K562 (cell line): ENCODE results near the gene HELZ. TPM values are rescaled to one million over a fixed set of nuclear protein-coding genes. Genes with fewer than 3 reads are reported as not detected.
A peak's percentile ranks its signal among the peaks of the same experiment; 100 is the strongest.

Experiments
- ATAC-seq: fragments of 200-7000 bp; cut with Tn5 transposase; 3 replicates; pipeline ENCODE4 v1.9.1; 2020; ENCODE audit warnings: moderate library complexity
- BruUV-seq: library from RNA; stranded (reverse); fragments of 400-500 nt; replicated peaks from 2 replicates; lab custom pipeline; 2021; lab: Mats Ljungman, UMichigan
- CTCF ChIA-PET: fragments of 300-600 bp; formaldehyde crosslinking; extraction: SDS; loops from one replicate; lab custom pipeline; 2021; ENCODE audit warnings: low intra/inter-chr PET ratio; lab: Yijun Ruan, JAX
- POLR2A ChIA-PET: fragments of 300-600, 350-650 bp; sonication (Branson Sonifier 250); formaldehyde crosslinking; extraction: SDS; loops from one replicate; lab custom pipeline; 2021; ENCODE audit warnings: antibody characterized with exemption, inconsistent platforms; lab: Yijun Ruan, JAX
- DNase-seq, 4 experiments: peaks; one replicate each; pipeline versions ENCODE4 v3.0.0 to v3.0.0-alpha.2; 2011 to 2018; ENCODE audit warnings: low spot score in 3 of 4, mixed read lengths in 3 of 4; ENCODE audit errors: extremely low read depth in 1 of 4
- FAIRE-seq: peaks from 2 replicates; lab custom pipeline; 2011; peaks lifted over from hg19 to GRCh38; lab: Jason Lieb, UNC
- H2AFZ ChIP-seq: 2 replicates; pipeline ENCODE4 v1.6.0; 2011; ENCODE audit warnings: low read depth, low read length, control low read depth, inconsistent platforms
- H3K27ac ChIP-seq: fragments of 200-600 bp; 3 replicates; pipeline ENCODE4 v1.8.0; 2011; ENCODE audit warnings: low read depth, mild to moderate bottlenecking, control low read depth, inconsistent platforms, low read length, moderate library complexity, mixed read lengths; ENCODE audit errors: extremely low read depth
- H3K27me3 ChIP-seq, 2 experiments: fragments of 300-600 bp in 1 of 2; 2 replicates in 1 of 2; 3 replicates in 1 of 2; pipeline versions ENCODE4 v1.6.0 to v1.8.0; 2011; ENCODE audit warnings: inconsistent platforms in 2 of 2, low read length in 2 of 2, mild to moderate bottlenecking in 1 of 2, mixed read lengths in 1 of 2, moderate library complexity in 1 of 2; ENCODE audit not compliant: control insufficient read depth in 2 of 2, insufficient read depth in 2 of 2
- H3K36me3 ChIP-seq: fragments of 300-600 bp; 3 replicates; pipeline ENCODE4 v1.8.0; 2011; ENCODE audit warnings: mild to moderate bottlenecking, low read length, inconsistent platforms; ENCODE audit not compliant: control insufficient read depth, insufficient read depth
- H3K4me1 ChIP-seq, 2 experiments: fragments of 200-600 bp in 1 of 2; replicated peaks in 1 of 2; 2 replicates in 1 of 2; 3 replicates in 1 of 2; pipeline versions ENCODE4 v1.5.1 to v1.8.0; 2011; ENCODE audit warnings: inconsistent platforms in 2 of 2, low read length in 2 of 2, mild to moderate bottlenecking in 1 of 2, mixed read lengths in 1 of 2, moderate library complexity in 1 of 2; ENCODE audit not compliant: control insufficient read depth in 2 of 2, insufficient read depth in 2 of 2
- H3K4me2 ChIP-seq: 2 replicates; pipeline ENCODE4 v1.6.1; 2011; ENCODE audit warnings: low read length, control low read depth, inconsistent platforms, mixed read lengths; ENCODE audit not compliant: insufficient read depth
- H3K4me3 ChIP-seq: fragments of 200-600 bp; sonication (generic), shearing (Covaris generic); 2 replicates; pipeline ENCODE4 v1.5.1; 2016; ENCODE audit warnings: control low read depth, inconsistent platforms
- H3K79me2 ChIP-seq: fragments of 200-600 bp; 3 replicates; pipeline ENCODE4 v1.8.0; 2011; ENCODE audit warnings: low read length, inconsistent platforms; ENCODE audit not compliant: control insufficient read depth, insufficient read depth
- H3K9ac ChIP-seq, 2 experiments: 2 replicates each; pipeline versions ENCODE4 v1.6.0 to v1.6.1; 2011; ENCODE audit warnings: low read depth in 2 of 2, low read length in 2 of 2, control low read depth in 1 of 2, inconsistent platforms in 1 of 2, mild to moderate bottlenecking in 1 of 2, mixed read lengths in 1 of 2; ENCODE audit not compliant: insufficient read depth in 1 of 2
- H3K9me1 ChIP-seq: one replicate; pipeline ENCODE4 v1.6.0; 2011; ENCODE audit warnings: inconsistent platforms, mild to moderate bottlenecking, low read length, moderate library complexity; ENCODE audit not compliant: control insufficient read depth, insufficient read depth
- H3K9me3 ChIP-seq: replicated peaks from 2 replicates; pipeline ENCODE4 v1.5.1; 2011; ENCODE audit warnings: low read depth, low read length, inconsistent platforms; ENCODE audit not compliant: control insufficient read depth, insufficient read depth
- H4K20me1 ChIP-seq: replicated peaks from 2 replicates; pipeline ENCODE4 v1.6.1; 2011; ENCODE audit warnings: low read length, inconsistent platforms, mixed read lengths; ENCODE audit not compliant: control insufficient read depth, insufficient read depth
- CBFA2T2 ChIP-seq: fragments of 450-650 bp; conservative IDR thresholded peaks from 2 replicates; pipeline ENCODE4 v1.6.1; 2017; ENCODE audit warnings: mild to moderate bottlenecking
- CTBP1 ChIP-seq: fragments of 450-650 bp; IDR thresholded peaks from 2 replicates; pipeline ENCODE4 v1.6.1; 2016; ENCODE audit warnings: borderline replicate concordance
- CTCF ChIP-seq, 3 experiments: IDR thresholded peaks in 2 of 3; conservative IDR thresholded peaks in 1 of 3; 2 replicates each; pipeline ENCODE4 v1.5.1; 2011 to 2012; ENCODE audit warnings: low read length in 3 of 3, mild to moderate bottlenecking in 3 of 3, control low read depth in 2 of 3, improper control_type of control experiment in 1 of 3, inconsistent platforms in 1 of 3, low read depth in 1 of 3, mixed read lengths in 1 of 3, moderate library complexity in 1 of 3; ENCODE audit not compliant: insufficient read depth in 2 of 3
- ELF1 ChIP-seq: fragments of 200-800 bp; sonication (Bioruptor generic); IDR thresholded peaks from 2 replicates; pipeline ENCODE4 v1.6.1; 2016; ENCODE audit warnings: missing genetic modification characterization, missing compliant biosample characterization
- EWSR1 ChIP-seq: fragments of 450-650 bp; IDR thresholded peaks from 2 replicates; pipeline ENCODE4 v1.6.1; 2018; ENCODE audit warnings: borderline replicate concordance, mild to moderate bottlenecking, low read depth, moderate library complexity; ENCODE audit not compliant: partially characterized antibody
- FOXP4 ChIP-seq: sonication (generic); formaldehyde crosslinking; IDR thresholded peaks from 2 replicates; pipeline ENCODE4 v1.8.0; 2022; ENCODE audit warnings: mild to moderate bottlenecking, missing genetic modification reagents, borderline replicate concordance
- GABPA ChIP-seq: fragments of 200-800 bp; sonication (Bioruptor generic); conservative IDR thresholded peaks from 2 replicates; pipeline ENCODE4 v1.6.1; 2016; ENCODE audit warnings: low read depth, missing genetic modification characterization, missing compliant biosample characterization
- HEY1 ChIP-seq: fragments of 250-450 bp; sonication (Bioruptor Pico); IDR thresholded peaks from 2 replicates; pipeline ENCODE4 v1.5.0; 2020; ENCODE audit warnings: mild to moderate bottlenecking, moderate library complexity, borderline replicate concordance
- HMGN3 ChIP-seq: IDR thresholded peaks from 2 replicates; pipeline ENCODE4 v1.6.1; 2011; ENCODE audit warnings: borderline replicate concordance, low read depth, mild to moderate bottlenecking, mixed read lengths, low read length; ENCODE audit not compliant: insufficient read length; ENCODE audit errors: extremely low read depth
- MTA3 ChIP-seq: fragments of 450-650 bp; formaldehyde crosslinking; IDR thresholded peaks from 2 replicates; pipeline ENCODE4 v1.6.1; 2017; ENCODE audit warnings: mild to moderate bottlenecking, borderline replicate concordance
- RAD21 ChIP-seq, 2 experiments: fragments of 250-450 bp in 1 of 2; fragments of 450-650 bp in 1 of 2; sonication (Bioruptor Pico) in 1 of 2; formaldehyde crosslinking in 1 of 2; IDR thresholded peaks in 1 of 2; conservative IDR thresholded peaks in 1 of 2; 2 replicates each; pipeline versions ENCODE4 v1.4.0 to v1.8.0; 2020 to 2022; ENCODE audit warnings: mild to moderate bottlenecking in 2 of 2, moderate library complexity in 1 of 2
- SMAD2 ChIP-seq: fragments of 150-350 bp; IDR thresholded peaks from 2 replicates; pipeline ENCODE4 v1.6.1; 2014; ENCODE audit warnings: low read depth, mild to moderate bottlenecking, low read length
- SMC3 ChIP-seq: conservative IDR thresholded peaks from 2 replicates; pipeline ENCODE4 v1.6.1; 2011; ENCODE audit warnings: low read depth, low read length, improper control_type of control experiment; ENCODE audit not compliant: insufficient read depth
- SRSF7 ChIP-seq: fragments of 200-400 bp; formaldehyde crosslinking; optimal IDR thresholded peaks from 2 replicates; pipeline ENCODE3; 2017; ENCODE audit warnings: mild to moderate bottlenecking, low read depth, low read length
- TCF7L2 ChIP-seq: fragments of 150-350 bp; IDR thresholded peaks from 2 replicates; pipeline ENCODE4 v1.6.1; 2016; ENCODE audit warnings: low read depth, mild to moderate bottlenecking, low read length, moderate library complexity
- ZNF24 ChIP-seq: fragments of 450-650 bp; IDR thresholded peaks from 2 replicates; pipeline ENCODE4 v1.6.1; 2016
- WGBS: fragments of 100-300 bp; shearing (Covaris generic); methylation state at CpG from one replicate; pipeline ENCODE4 v1.1.6; 2016; ENCODE audit warnings: low coverage, mixed read lengths; ENCODE audit not compliant: insufficient coverage; ENCODE audit errors: missing lambda C conversion rate; 5-methylcytosine and 5-hydroxymethylcytosine counted together
- in situ Hi-C: fragments of 300-500 bp; cut with MboI; formaldehyde crosslinking; loops from 4 replicates; pipeline ENCODE4 v1.15.0; 2018; ENCODE audit warnings: inconsistent platforms, mixed read lengths
- intact Hi-C: fragments of 100-400 bp; cut with micrococcal nuclease; formaldehyde crosslinking; loops from 2 replicates; pipeline ENCODE4 v1.14.2; 2022
- polyA plus RNA-seq, 8 experiments: library from polyadenylated mRNA; depleted of rRNA in 4 of 8; stranded (reverse) in 5 of 8; unstranded in 3 of 8; fragments of >200 nt; fragmentation: Nextera tagmentation in 2 of 8; fragmentation: Illumina TruSeq in 1 of 8; extraction: Ambion mirVana in 2 of 8; extraction: Trizol in 1 of 8; gene quantifications; 2 replicates each; pipeline versions ENCODE4 v1.2.1 to v1.2.3, GENCODE V29; 2011 to 2014; ENCODE audit warnings: inconsistent platforms in 1 of 8, missing spikeins in 1 of 8
- total RNA-seq, 7 experiments: library from RNA; depleted of rRNA in 6 of 7; stranded (reverse); fragments of >200 nt in 6 of 7; fragmentation: Illumina TruSeq in 2 of 7; extraction: Trizol in 2 of 7; gene quantifications; 2 replicates each; pipeline versions ENCODE4 v1.2.1 to v1.2.3, GENCODE V29; 2011 to 2021; ENCODE audit warnings: low replicate concordance in 1 of 7

The HELZ gene
- total and polyA plus RNA-seq, 9 of the 15 experiments (the other 6 are each of a cell fraction or from before 2014, with no cell fraction given) = 5.2 to 39.8 (median 17.3) TPM

GRCh38 chr17:67293251-67294203 is 48.5 kb upstream of the HELZ start:
- in situ Hi-C loops = no loop called here
- ChIA-PET POLR2A (interaction anchor here (0.6 to 1.2 kb wide), 3 partner anchors 16 to 361 kb away, joined by 3 read pairs; no protein-coding TSS in a partner anchor), CTCF (interaction anchor here (0.6 to 1.1 kb wide), 2 partner anchors 72 to 599 kb away, joined by 3 to 4 read pairs; no protein-coding TSS in a partner anchor)
- no TSS peak for BruUV-seq
- Histone ChIP-seq H3K4me3 (no peak overlapping the region), H4K20me1 (no peaks in the 10 kb centered on the region), H3K27me3 (no peaks in the 10 kb centered on the region), H3K4me2 (peak overlapping the region; percentile 52; the same call in 1 of the 2 replicates), H3K4me1 (peaks cover 0 to 8% of the 10 kb centered on the region in 2 experiments; a peak in 1 of 5 replicates), H3K9me3 (no peaks in the 10 kb centered on the region), H3K9me1 (no peaks in the 10 kb centered on the region), H3K79me2 (no peaks in the 10 kb centered on the region), H3K36me3 (no peaks in the 10 kb centered on the region), H2AFZ (peak overlapping the region; percentile 90), H3K9ac (peak overlapping the region in 1 of 2 experiments; percentile 71; a peak in 2 of 4 replicates), H3K27ac (no peak overlapping the region)
- peak; percentile 70 to 82 (median 73) for DNase-seq
- intact Hi-C loops = loop anchor here (1.0 kb wide), 1 partner anchor 72 kb away; no protein-coding TSS in a partner anchor
- FAIRE-seq = peak; percentile 90
- 22% methylated on average over 29 of the region's 32 CpGs for WGBS
- peak; percentile 99 for ATAC-seq
- TF ChIP-seq CTBP1 (peak; percentile 56; the same call in 1 of the 2 replicates), ELF1 (tag) (no peak), HMGN3 (no peak), TCF7L2 (no peak), EWSR1 (no peak), CBFA2T2 (no peak), GABPA (tag) (no peak), ZNF24 (peak; percentile 86), FOXP4 (CRISPR knock-in tag) (no peak), RAD21 (CRISPR knock-in tag; conservative IDR thresholded peaks at IDR 0.05 in 1 of 2, IDR thresholded peaks at IDR 0.05 in 1 of 2) (peak; percentile 54 to 81), SRSF7 (no peak), MTA3 (peak; percentile 61; the same call in 1 of the 2 replicates), SMC3 (peak; percentile 41), SMAD2 (no peak), CTCF (IDR thresholded peaks at IDR 0.05 in 2 of 3, conservative IDR thresholded peaks at IDR 0.05 in 1 of 3; ENCODE audit: insufficient read depth in 2 of 3, low read depth in 1 of 3, low read length in 3 of 3) (peak; percentile 80 to 86 (median 84)), HEY1 (no peak)
